Measurements from ENCODE around the gene PCGF3.

DNA sequence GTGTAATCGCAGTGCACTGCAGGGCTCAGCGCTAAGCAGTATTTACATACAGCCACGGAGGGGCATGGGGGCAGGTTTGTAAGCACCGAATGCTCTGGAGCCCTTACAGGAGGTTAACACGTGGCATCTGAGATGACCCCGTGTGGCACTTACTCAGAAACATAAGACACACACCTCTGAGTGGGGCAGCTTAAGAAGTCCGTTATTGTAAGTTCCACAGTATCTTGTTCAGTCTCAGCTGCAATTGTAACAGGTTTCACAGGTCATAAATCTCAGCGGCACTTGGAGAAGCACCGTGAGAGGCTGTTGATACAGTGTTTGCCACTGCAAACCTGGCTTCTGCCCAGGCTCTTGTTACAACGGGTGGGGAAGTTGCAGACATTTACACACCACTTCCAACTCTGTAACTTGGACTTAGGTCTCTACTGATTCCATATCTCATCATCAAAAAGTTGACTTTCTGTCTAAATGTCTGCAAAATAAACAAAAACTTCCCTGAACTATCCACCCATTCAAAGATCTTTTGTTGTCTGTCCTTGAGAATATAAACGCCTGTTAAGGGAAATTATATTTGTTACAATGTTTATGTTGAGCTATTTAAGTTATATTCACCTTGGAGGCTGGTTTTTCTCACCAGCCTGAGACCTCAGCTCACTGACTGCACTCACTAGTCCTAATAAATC is 110.0 kb downstream of the PCGF3 start:
- no peak for TF ChIP-seq CTCF (IDR thresholded peaks at IDR 0.05)
- no peak for TF ChIP-seq POLR2A (IDR thresholded peaks at IDR 0.05)

Data from testis (tissue), 2 donors.